Immature natural killer cell (primary cell): Measurements from ENCODE around the gene TIMM44. TPM values are rescaled to one million over a fixed set of nuclear protein-coding genes. Genes with fewer than 3 reads are reported as not detected.

ENCODE experiments used
- DNase-seq, 3 donors: peaks; one replicate each; pipeline ENCODE4 v3.0.0; 2022; ENCODE audit warnings: mixed read lengths in 1 of 3
- H3K27ac Mint-ChIP-seq, 6 donors: one replicate each; pipeline ENCODE4 v1.8.0; 2020; ENCODE audit warnings: mixed read lengths in 6 of 6, mild to moderate bottlenecking in 5 of 6, inconsistent platforms in 4 of 6, moderate library complexity in 3 of 6
- H3K27me3 Mint-ChIP-seq, 3 donors: one replicate each; pipeline ENCODE4 v1.8.0; 2020 to 2021; ENCODE audit warnings: low read depth in 3 of 3, mild to moderate bottlenecking in 3 of 3, mixed read lengths in 3 of 3, moderate library complexity in 3 of 3, inconsistent platforms in 1 of 3
- H3K36me3 Mint-ChIP-seq, 3 donors: one replicate each; pipeline ENCODE4 v1.8.0; 2020; ENCODE audit warnings: mixed read lengths in 3 of 3, inconsistent platforms in 2 of 3, mild to moderate bottlenecking in 2 of 3
- H3K4me1 Mint-ChIP-seq, 2 donors: one replicate each; pipeline ENCODE4 v1.8.0; 2020; ENCODE audit warnings: inconsistent platforms in 2 of 2, mild to moderate bottlenecking in 2 of 2, mixed read lengths in 2 of 2, moderate library complexity in 1 of 2
- H3K4me3 Mint-ChIP-seq, 5 donors: one replicate each; pipeline ENCODE4 v1.8.0; 2020; ENCODE audit warnings: mild to moderate bottlenecking in 5 of 5, mixed read lengths in 5 of 5, inconsistent platforms in 3 of 5, moderate library complexity in 3 of 5
- H3K9me3 Mint-ChIP-seq, 6 donors: one replicate each; pipeline ENCODE4 v1.8.0; 2020; ENCODE audit warnings: mild to moderate bottlenecking in 6 of 6, mixed read lengths in 6 of 6, inconsistent platforms in 4 of 6, moderate library complexity in 3 of 6
- polyA plus RNA-seq, 3 donors: library from polyadenylated mRNA; unstranded; fragments of 300-500 nt; fragmentation: Illumina TruSeq; gene quantifications; one replicate each; pipeline ENCODE4 v1.2.3, GENCODE V29; 2021

TIMM44 gene
- polyA plus RNA-seq, 3 donors from 2014 or later = 12.7 to 22.1 (median 14.7) TPM

DNA sequence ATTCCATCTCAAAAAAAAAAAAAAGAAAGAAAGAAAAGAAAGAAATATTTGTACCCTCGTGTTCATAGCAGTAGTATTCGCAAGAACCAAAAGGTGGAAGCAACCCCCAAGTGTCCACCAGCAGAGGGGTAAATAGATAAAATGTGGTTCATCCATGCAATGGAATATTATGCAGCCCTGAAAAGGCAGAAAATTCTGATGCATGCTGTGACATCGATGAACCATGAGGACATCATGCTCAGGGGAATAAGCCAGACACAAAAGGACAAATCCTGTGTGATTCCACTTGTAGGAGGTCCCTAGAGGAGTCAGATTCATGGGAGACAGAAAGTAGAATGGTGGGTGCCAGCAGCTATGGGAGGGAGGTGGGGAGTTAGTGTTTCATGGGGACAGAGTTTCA lies 61.6 kb downstream of the TIMM44 start:
- no peak for DNase-seq
- Mint-ChIP-seq H3K27me3 (peaks cover 4 to 5% (median 5%) of the 10 kb centered on the region in 3 donors), H3K27ac (no peak overlapping the region), H3K36me3 (no peaks in the 10 kb centered on the region), H3K9me3 (no peaks in the 10 kb centered on the region), H3K4me3 (no peak overlapping the region), H3K4me1 (no peaks in the 10 kb centered on the region)

DNA sequence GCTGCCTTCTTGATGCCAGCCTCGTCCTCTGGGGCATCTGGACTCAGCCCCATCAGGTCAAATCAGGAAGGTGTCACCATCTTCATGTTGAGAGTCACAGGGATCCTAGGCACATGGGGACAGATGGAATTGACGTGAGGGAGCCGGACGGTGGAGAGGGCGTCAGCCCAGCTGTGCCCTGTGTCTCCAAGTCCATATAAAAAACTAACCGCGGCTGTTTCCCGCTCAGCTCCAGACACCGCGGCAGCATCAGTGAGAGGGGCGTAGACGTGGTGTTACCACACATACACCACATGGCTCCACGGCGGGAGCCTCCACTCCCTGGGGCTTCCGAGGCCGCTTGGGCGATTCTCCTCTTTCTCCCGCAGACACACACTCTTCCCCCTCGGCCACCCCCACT lies 63.6 kb downstream of the TIMM44 start:
- no peak overlapping the region for H3K4me3 Mint-ChIP-seq
- no peaks in the 10 kb centered on the region for H3K36me3 Mint-ChIP-seq
- H3K9me3 Mint-ChIP-seq = no peaks in the 10 kb centered on the region
- H3K27ac Mint-ChIP-seq = no peak overlapping the region
- DNase-seq = no peak
- H3K27me3 Mint-ChIP-seq = peaks cover 3 to 12% (median 4%) of the 10 kb centered on the region in 3 donors
- peaks cover 0 to 3% of the 10 kb centered on the region in 2 donors for H3K4me1 Mint-ChIP-seq

DNA sequence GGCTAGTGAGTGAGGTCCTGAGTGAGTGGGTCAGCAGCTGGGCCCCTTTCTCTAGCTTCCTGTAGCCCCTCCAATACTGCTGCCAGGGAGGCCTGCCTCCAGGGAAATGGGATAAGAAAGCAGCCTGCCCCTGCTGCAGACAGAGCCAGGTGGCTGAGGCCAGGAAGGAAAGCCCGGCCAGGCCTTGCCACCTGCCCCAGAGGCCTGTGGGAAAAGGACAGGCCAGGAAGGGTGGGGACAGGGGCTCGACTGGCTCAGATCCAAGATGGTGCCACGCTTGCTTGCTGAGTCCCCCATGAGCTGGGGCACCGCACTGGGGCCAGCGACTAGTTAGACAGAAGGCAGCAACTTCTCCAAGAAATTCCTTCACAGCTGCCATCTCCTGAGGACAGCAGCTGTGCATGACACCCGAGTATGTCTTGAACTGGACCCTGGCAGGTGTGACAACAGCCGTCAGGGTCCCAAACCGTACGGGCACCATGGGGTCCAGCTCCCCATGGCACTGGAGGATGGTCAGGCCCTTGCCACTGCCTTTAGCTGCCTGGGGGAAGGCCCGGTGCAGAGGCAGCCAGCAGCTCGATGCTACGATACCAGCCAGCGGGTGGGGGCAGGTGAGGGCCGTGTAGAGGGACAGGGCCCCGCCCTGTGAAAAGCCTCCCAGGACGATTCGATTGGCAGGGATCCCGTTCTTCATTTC lies 64.2 kb downstream of the TIMM44 start:
- H3K27ac Mint-ChIP-seq = no peak overlapping the region
- H3K4me1 Mint-ChIP-seq = peaks cover 0 to 7% of the 10 kb centered on the region in 2 donors
- peaks cover 3 to 12% (median 4%) of the 10 kb centered on the region in 3 donors for H3K27me3 Mint-ChIP-seq
- no peaks in the 10 kb centered on the region for H3K36me3 Mint-ChIP-seq
- no peak for DNase-seq
- no peaks in the 10 kb centered on the region for H3K9me3 Mint-ChIP-seq
- no peak overlapping the region for H3K4me3 Mint-ChIP-seq

DNA sequence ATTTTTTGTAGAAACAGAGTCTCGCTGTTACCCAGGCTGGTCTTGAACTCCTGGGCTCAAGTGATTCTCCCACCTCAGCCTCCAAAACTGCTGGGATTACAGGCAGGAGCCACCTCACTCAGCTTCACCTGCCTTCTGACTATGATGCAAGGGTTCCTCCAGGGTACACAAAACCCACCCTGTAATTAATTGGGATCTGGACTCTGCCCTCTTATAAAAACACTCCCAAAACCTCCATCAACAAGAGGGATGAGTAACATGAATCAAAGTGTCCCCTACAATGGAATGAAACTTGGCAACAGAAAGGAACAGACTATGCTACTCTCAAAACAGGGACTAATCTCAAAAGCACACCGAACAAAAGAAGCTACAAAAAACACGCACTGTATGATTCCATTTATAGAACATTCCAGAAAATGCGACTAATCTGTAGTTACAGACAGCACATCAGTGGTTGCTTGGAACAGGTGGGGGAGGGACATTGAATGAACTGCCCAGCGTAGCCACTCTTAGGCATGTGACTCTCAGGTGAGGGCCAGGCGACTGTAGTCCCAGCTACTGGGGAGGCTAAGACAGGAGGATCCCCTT lies 66.1 kb downstream of the TIMM44 start:
- H3K27ac Mint-ChIP-seq = no peak overlapping the region
- H3K4me3 Mint-ChIP-seq = no peak overlapping the region
- H3K27me3 Mint-ChIP-seq = peaks cover 5 to 16% (median 7%) of the 10 kb centered on the region in 3 donors
- H3K36me3 Mint-ChIP-seq = no peaks in the 10 kb centered on the region
- peaks cover 0 to 15% of the 10 kb centered on the region in 2 donors for H3K4me1 Mint-ChIP-seq
- no peak for DNase-seq
- no peaks in the 10 kb centered on the region for H3K9me3 Mint-ChIP-seq

Other genes starting within 250 kb of the TIMM44 start
- gene FCER2, start 241.5 kb downstream of the TIMM44 start, polyA plus RNA-seq = under 1 TPM in 2 of 3 donors, not detected in 1; 0.29 to 0.50 TPM
- under 1 TPM in 1 of 3 donors, not detected in 2; 0.43 TPM for gene CLEC4G, start 211.6 kb downstream of the TIMM44 start, polyA plus RNA-seq
- not detected for gene CD209, start 196.1 kb downstream of the TIMM44 start, polyA plus RNA-seq
- not detected for gene CLEC4M, start 180.4 kb downstream of the TIMM44 start, polyA plus RNA-seq
- 1 to 10 TPM; 1.6 to 5.1 (median 2.7) TPM for gene EVI5L, start 113.4 kb downstream of the TIMM44 start, polyA plus RNA-seq
- not detected for gene PRR36, start 69.3 kb downstream of the TIMM44 start, polyA plus RNA-seq
- gene LRRC8E, start 55.2 kb downstream of the TIMM44 start, polyA plus RNA-seq = not detected
- gene MAP2K7, start 39.8 kb downstream of the TIMM44 start, polyA plus RNA-seq = 1 to 10 TPM; 2.0 to 4.4 (median 2.7) TPM
- under 1 TPM in 1 of 3 donors, not detected in 2; 0.86 TPM for gene TGFBR3L, start 28.8 kb downstream of the TIMM44 start, polyA plus RNA-seq
- gene SNAPC2, start 23.3 kb downstream of the TIMM44 start, polyA plus RNA-seq = 10 to 100 TPM; 15.6 to 31.1 (median 17.0) TPM
- not detected for gene CTXN1, start 17.5 kb downstream of the TIMM44 start, polyA plus RNA-seq
- 10 to 100 TPM; 48.9 to 62.0 (median 54.1) TPM for gene ELAVL1, start 62.0 kb upstream of the TIMM44 start, polyA plus RNA-seq
- gene CCL25, start 109.1 kb upstream of the TIMM44 start, polyA plus RNA-seq = 1 to 10 TPM in 1 of 3 donors, under 1 TPM in 1, not detected in 1; 0.57 to 1.1 TPM
- not detected for gene FBN3, start 205.9 kb upstream of the TIMM44 start, polyA plus RNA-seq